IMR-90 (cell line): ENCODE data around the gene AMIGO1. TPM values are rescaled to one million over a fixed set of nuclear protein-coding genes. Genes with fewer than 3 reads are reported as not detected.

Experiments used
- ATAC-seq: fragments of 200-7000 bp; cut with Tn5 transposase; 2 replicates; pipeline ENCODE4 v1.9.1; 2020; ENCODE audit warnings: low read depth, mild to moderate bottlenecking, moderate library complexity
- BruUV-seq: library from RNA; stranded (reverse); fragments of 400-500 nt; replicated peaks from 2 replicates; lab custom pipeline; 2021; lab: Mats Ljungman, UMichigan
- CTCF ChIA-PET: fragments of 300-600 bp; formaldehyde crosslinking; extraction: SDS; loops from one replicate; lab custom pipeline; 2021; ENCODE audit warnings: antibody characterized with exemption; lab: Yijun Ruan, JAX
- POLR2A ChIA-PET: fragments of 300-600 bp; sonication (Branson Sonifier 250); formaldehyde crosslinking; loops from one replicate; lab custom pipeline; 2022; ENCODE audit warnings: antibody characterized with exemption; ENCODE audit not compliant: unreplicated experiment; lab: Charles Lee
- DNase-seq: peaks from one replicate; pipeline ENCODE4 v3.0.0; 2013
- H2AFZ ChIP-seq: replicated peaks from 2 replicates; pipeline ENCODE3; 2013; ENCODE audit warnings: low read length, mild to moderate bottlenecking; ENCODE audit not compliant: poor library complexity
- H2AK5ac ChIP-seq: 2 replicates; pipeline ENCODE4 v1.6.1; 2013; ENCODE audit warnings: low read depth, low read length, inconsistent platforms
- H2AK9ac ChIP-seq: replicated peaks from 2 replicates; pipeline ENCODE3; 2013; ENCODE audit warnings: mild to moderate bottlenecking, low read depth, low read length, moderate library complexity; ENCODE audit not compliant: poor library complexity
- H2BK120ac ChIP-seq: 2 replicates; pipeline ENCODE4 v1.6.1; 2013; ENCODE audit warnings: low read depth, low read length, inconsistent platforms
- H2BK15ac ChIP-seq: 3 replicates; pipeline ENCODE4 v1.6.1; 2013; ENCODE audit warnings: low read depth, low read length, inconsistent platforms
- H2BK20ac ChIP-seq: 2 replicates; pipeline ENCODE4 v1.6.1; 2013; ENCODE audit warnings: low read depth, mild to moderate bottlenecking, inconsistent platforms, low read length, moderate library complexity
- H2BK5ac ChIP-seq: 2 replicates; pipeline ENCODE4 v1.6.1; 2013; ENCODE audit warnings: mild to moderate bottlenecking, low read depth, low read length, inconsistent platforms; ENCODE audit not compliant: poor library complexity, severe bottlenecking
- H3K14ac ChIP-seq: replicated peaks from 2 replicates; pipeline ENCODE4 v1.6.1; 2013; ENCODE audit warnings: low read depth, low read length, inconsistent platforms
- H3K18ac ChIP-seq: 2 replicates; pipeline ENCODE4 v1.6.1; 2013; ENCODE audit warnings: low read depth, low read length, control low read depth
- H3K23ac ChIP-seq: 2 replicates; pipeline ENCODE4 v1.6.1; 2013; ENCODE audit warnings: low read depth, low read length, inconsistent platforms
- H3K27ac ChIP-seq: 2 replicates; pipeline ENCODE4 v1.5.1; 2013; ENCODE audit warnings: mild to moderate bottlenecking, control low read depth, low read length; ENCODE audit not compliant: insufficient read depth
- H3K27me3 ChIP-seq: 2 replicates; pipeline ENCODE4 v1.6.1; 2013; ENCODE audit warnings: low read length; ENCODE audit not compliant: control insufficient read depth, insufficient read depth
- H3K36me3 ChIP-seq: 2 replicates; pipeline ENCODE4 v1.6.1; 2013; ENCODE audit warnings: low read length, mixed read lengths; ENCODE audit not compliant: control insufficient read depth, insufficient read depth
- H3K4ac ChIP-seq: 2 replicates; pipeline ENCODE4 v1.6.1; 2013; ENCODE audit warnings: low read depth, low read length, inconsistent platforms
- H3K4me1 ChIP-seq: 2 replicates; pipeline ENCODE4 v1.6.1; 2013; ENCODE audit warnings: low read length, mixed read lengths; ENCODE audit not compliant: control insufficient read depth, insufficient read depth
- H3K4me2 ChIP-seq: 2 replicates; pipeline ENCODE4 v1.6.1; 2013; ENCODE audit warnings: low read depth, mild to moderate bottlenecking, control low read depth, low read length, moderate library complexity
- H3K4me3 ChIP-seq: 2 replicates; pipeline ENCODE4 v1.5.1; 2013; ENCODE audit warnings: low read depth, mild to moderate bottlenecking, control low read depth, low read length, moderate library complexity; ENCODE audit not compliant: insufficient read depth
- H3K56ac ChIP-seq: 2 replicates; pipeline ENCODE4 v1.6.1; 2013; ENCODE audit warnings: low read length, inconsistent platforms; ENCODE audit not compliant: insufficient read depth; ENCODE audit errors: extremely low read depth
- H3K79me1 ChIP-seq, 2 experiments: 2 replicates each; pipeline ENCODE4 v1.6.1; 2013; ENCODE audit warnings: low read length in 2 of 2, inconsistent platforms in 1 of 2, low read depth in 1 of 2
- H3K9ac ChIP-seq: 2 replicates; pipeline ENCODE4 v1.6.1; 2013; ENCODE audit warnings: low read depth, low read length, control low read depth
- H3K9me1 ChIP-seq: 2 replicates; pipeline ENCODE4 v1.6.1; 2013; ENCODE audit warnings: low read length, inconsistent platforms; ENCODE audit not compliant: insufficient read depth
- H3K9me3 ChIP-seq: 2 replicates; pipeline ENCODE4 v1.6.1; 2013; ENCODE audit warnings: low read length; ENCODE audit not compliant: control insufficient read depth, insufficient read depth
- H4K20me1 ChIP-seq: 2 replicates; pipeline ENCODE4 v1.6.1; 2013; ENCODE audit warnings: low read length, inconsistent platforms; ENCODE audit not compliant: insufficient read depth
- H4K5ac ChIP-seq: 2 replicates; pipeline ENCODE4 v1.6.1; 2013; ENCODE audit warnings: mild to moderate bottlenecking, low read depth, low read length, control low read depth
- H4K8ac ChIP-seq, 2 experiments: 2 replicates each; pipeline ENCODE4 v1.6.1; 2013; ENCODE audit warnings: low read depth in 2 of 2, low read length in 2 of 2, control low read depth in 1 of 2, inconsistent platforms in 1 of 2
- H4K91ac ChIP-seq: 2 replicates; pipeline ENCODE4 v1.6.1; 2013; ENCODE audit warnings: low read depth, low read length, inconsistent platforms; ENCODE audit not compliant: insufficient read depth
- BHLHE40 ChIP-seq: fragments of 150-350 bp; IDR thresholded peaks from 2 replicates; pipeline ENCODE4 v1.6.1; 2016; ENCODE audit warnings: mild to moderate bottlenecking, low read depth, low read length
- CHD1 ChIP-seq: IDR thresholded peaks from 2 replicates; pipeline ENCODE4 v1.6.1; 2012; ENCODE audit warnings: low read depth, low read length, improper control_type of control experiment
- MAZ ChIP-seq: IDR thresholded peaks from 2 replicates; pipeline ENCODE4 v1.6.1; 2012; ENCODE audit warnings: low read depth, mild to moderate bottlenecking, low read length, improper control_type of control experiment, moderate library complexity, borderline replicate concordance
- MXI1 ChIP-seq: IDR thresholded peaks from 2 replicates; pipeline ENCODE4 v1.6.1; 2012; ENCODE audit warnings: low read depth, mild to moderate bottlenecking, low read length, moderate library complexity, borderline replicate concordance
- POLR2A ChIP-seq: IDR thresholded peaks from 2 replicates; pipeline ENCODE4 v1.6.1; 2012; ENCODE audit warnings: mild to moderate bottlenecking, low read depth, low read length
- RAD21 ChIP-seq: IDR thresholded peaks from 2 replicates; pipeline ENCODE4 v1.6.1; 2012; ENCODE audit warnings: low read length, improper control_type of control experiment
- SMC3 ChIP-seq: fragments of 150-350 bp; IDR thresholded peaks from 2 replicates; pipeline ENCODE4 v1.6.1; 2016; ENCODE audit warnings: low read depth, mild to moderate bottlenecking, antibody characterized with exemption, low read length, moderate library complexity
- USF2 ChIP-seq: fragments of 150-350 bp; IDR thresholded peaks from 2 replicates; pipeline ENCODE4 v1.6.1; 2017; ENCODE audit warnings: mild to moderate bottlenecking, antibody characterized with exemption, low read length, low read depth
- WGBS, 2 experiments: methylation state at CpG; one replicate each; pipeline versions ENCODE4 v1.1.5 to v1.1.7; 2013; ENCODE audit warnings: missing lambda C conversion rate in 2 of 2; ENCODE audit not compliant: insufficient read length in 1 of 2; ENCODE audit errors: extremely low coverage in 2 of 2; 5-methylcytosine and 5-hydroxymethylcytosine counted together
- dilution Hi-C: fragments of 300-500 bp; cut with HindIII; formaldehyde crosslinking; loops from one replicate; pipeline ENCODE4 v1.14.3; 2018; ENCODE audit warnings: low sequenced_read_pairs; ENCODE audit not compliant: unreplicated experiment
- in situ Hi-C: fragments of 300-500 bp; cut with MboI; formaldehyde crosslinking; loops from 3 replicates; pipeline ENCODE4 v1.14.3; 2019; ENCODE audit warnings: low sequenced_read_pairs, inconsistent platforms, mixed read lengths
- intact Hi-C: fragments of 100-400 bp; cut with micrococcal nuclease; formaldehyde crosslinking; loops from 2 replicates; pipeline ENCODE4 v1.10.0; 2022
- polyA plus RNA-seq, 3 experiments: library from polyadenylated mRNA; depleted of rRNA; stranded (reverse); fragments of >200 nt; gene quantifications; 2 replicates each; pipeline ENCODE4 v1.2.3, GENCODE V29; 2012; ENCODE audit warnings: low replicate concordance in 1 of 3
- total RNA-seq: library from RNA; depleted of rRNA; stranded (reverse); fragments of >200 nt; gene quantifications from 2 replicates; pipeline ENCODE4 v1.2.3, GENCODE V29; 2012

The AMIGO1 gene
- total and polyA plus RNA-seq, 2 of the 4 experiments (the other 2 are of a cell fraction): 1.5 to 1.6 TPM

GRCh38 chr1:109483672-109484518 is 25.6 kb downstream of the AMIGO1 start, which contains the start of gene ATXN7L2:
TSS of gene ATXN7L2 (plus strand) at chr1:109483905. CDS start at chr1:109483954, 49 bp downstream.
- peak within 1 kb of the TSS; percentile 87 for H4K91ac ChIP-seq
- H3K4me2 ChIP-seq: peak within 1 kb of the TSS; percentile 96
- H3K14ac ChIP-seq: peak within 1 kb of the TSS; percentile 97
- peak; percentile 69; the same call in 1 of the 2 replicates for TF ChIP-seq MAZ
- TF ChIP-seq BHLHE40: no peak
- TF ChIP-seq USF2: no peak
- peak; percentile 66; the same call in 1 of the 2 replicates for TF ChIP-seq MXI1
- TF ChIP-seq SMC3: no peak
- no peak for TF ChIP-seq RAD21
- TF ChIP-seq CHD1: 0 out of 2 replicates have a peak, but pooled peaks have one; percentile 65
- peak; percentile 93 for TF ChIP-seq POLR2A
- peak within 1 kb of the TSS; percentile 97 for H2AFZ ChIP-seq
- peaks cover 9% of the 10 kb centered on the region for H3K4me1 ChIP-seq
- H3K4ac ChIP-seq: peak within 1 kb of the TSS; percentile 90
- peak within 1 kb of the TSS; percentile 88 for H2BK5ac ChIP-seq
- peak within 1 kb of the TSS; percentile 88 for H3K56ac ChIP-seq
- 1% methylated on average over 38 of the region's 73 CpGs; no CpG with 5 or more reads in 1 of the 2 experiments for WGBS, 2 experiments
- H3K79me1 ChIP-seq: peaks cover 9 to 22% of the 10 kb centered on the region in 2 experiments; a peak in 3 of 4 replicates
- in situ Hi-C loops: no loop called here
- H3K9me1 ChIP-seq: peaks cover 8% of the 10 kb centered on the region
- POLR2A ChIA-PET: interaction anchor here (0.6 kb wide), 1 partner anchor 48 kb away, joined by 3 read pairs; no protein-coding TSS in a partner anchor
- DNase-seq: peak; percentile 89
- BruUV-seq: TSS peak; percentile 73
- peak within 1 kb of the TSS; percentile 86 for H2AK9ac ChIP-seq
- H2BK20ac ChIP-seq: peak within 1 kb of the TSS; percentile 72; the same call in 1 of the 2 replicates
- no peaks in the 10 kb centered on the region for H4K20me1 ChIP-seq
- H3K27me3 ChIP-seq: peaks cover 20% of the 10 kb centered on the region
- peak within 1 kb of the TSS; percentile 99 for H3K27ac ChIP-seq
- peak within 1 kb of the TSS; percentile 88; the same call in 1 of the 3 replicates for H2BK15ac ChIP-seq
- intact Hi-C loops: loop anchor here (1.0 to 5.0 kb wide), 2 partner anchors 37 to 58 kb away; partner anchors contain the start of gene PSMA5
- H3K36me3 ChIP-seq: peaks cover 9% of the 10 kb centered on the region; the same call in 1 of the 2 replicates
- H3K18ac ChIP-seq: peak within 1 kb of the TSS; percentile 83; the same call in 1 of the 2 replicates
- H4K5ac ChIP-seq: peak within 1 kb of the TSS; percentile 74
- peak; percentile 94 for ATAC-seq
- peak within 1 kb of the TSS; percentile 59 for H3K4me3 ChIP-seq
- CTCF ChIA-PET: interaction anchor here (0.6 to 1.1 kb wide), 3 partner anchors 10 to 49 kb away, joined by 3 to 5 read pairs (median 3); partner anchors contain the start of gene CYB561D1
- peak within 1 kb of the TSS; percentile 85; the same call in 1 of the 2 replicates for H3K23ac ChIP-seq
- peak within 1 kb of the TSS; percentile 42 for H2AK5ac ChIP-seq
- peak within 1 kb of the TSS; percentile 93 to 95 for H4K8ac ChIP-seq
- peak within 1 kb of the TSS; percentile 91 for H3K9ac ChIP-seq
- peak within 1 kb of the TSS; percentile 95 for H2BK120ac ChIP-seq
- dilution Hi-C loops: no loop called here
- no peaks in the 10 kb centered on the region for H3K9me3 ChIP-seq
